Fibroblast of lung (primary cell): ENCODE measurements around the gene SLC23A3. TPM values are rescaled to one million over a fixed set of nuclear protein-coding genes. Genes with fewer than 3 reads are reported as not detected.

Source experiments
- DNase-seq, 2 donors: peaks; one replicate each; pipeline versions ENCODE4 v3.0.0 to v3.0.0-alpha.2; 2010; ENCODE audit warnings: low read depth in 2 of 2
- H2AFZ ChIP-seq: 2 replicates; pipeline ENCODE4 v1.5.1; 2012; ENCODE audit warnings: low read length, control low read depth, inconsistent platforms
- H3K27ac ChIP-seq: 2 replicates; pipeline ENCODE4 v1.5.1; 2011; ENCODE audit warnings: low read length, control low read depth; ENCODE audit not compliant: insufficient read depth
- H3K27me3 ChIP-seq: 2 replicates; pipeline ENCODE4 v1.5.1; 2011; ENCODE audit warnings: mild to moderate bottlenecking, low read length; ENCODE audit not compliant: control insufficient read depth, insufficient read depth
- H3K36me3 ChIP-seq: 2 replicates; pipeline ENCODE4 v1.5.1; 2011; ENCODE audit warnings: low read length; ENCODE audit not compliant: control insufficient read depth, insufficient read depth
- H3K4me1 ChIP-seq: 2 replicates; pipeline ENCODE4 v1.5.1; 2011; ENCODE audit warnings: low read length; ENCODE audit not compliant: control insufficient read depth, insufficient read depth; ENCODE audit errors: extremely low read depth
- H3K4me2 ChIP-seq: 2 replicates; pipeline ENCODE4 v1.5.1; 2011; ENCODE audit warnings: low read length, control low read depth; ENCODE audit not compliant: insufficient read depth; ENCODE audit errors: extremely low read depth
- H3K4me3 ChIP-seq, 4 experiments: fragments of 200-600 bp in 1 of 4; sonication (generic) in 1 of 4; replicated peaks in 1 of 4; 2 replicates each; pipeline ENCODE4 v1.5.1; 2011 to 2016; ENCODE audit warnings: low read length in 4 of 4, low read depth in 3 of 4, mild to moderate bottlenecking in 3 of 4, control low read depth in 2 of 4, inconsistent platforms in 1 of 4, mixed read lengths in 1 of 4; ENCODE audit not compliant: insufficient read depth in 1 of 4; ENCODE audit errors: control extremely low read depth in 1 of 4
- H3K79me2 ChIP-seq: 2 replicates; pipeline ENCODE4 v1.5.1; 2012; ENCODE audit warnings: mild to moderate bottlenecking, low read length, inconsistent platforms; ENCODE audit not compliant: control insufficient read depth, insufficient read depth
- H3K9ac ChIP-seq: 2 replicates; pipeline ENCODE4 v1.5.1; 2011; ENCODE audit warnings: mild to moderate bottlenecking, low read length, control low read depth; ENCODE audit not compliant: insufficient read depth
- H3K9me3 ChIP-seq: 2 replicates; pipeline ENCODE4 v1.5.1; 2012; ENCODE audit warnings: low read depth, low read length; ENCODE audit not compliant: control insufficient read depth, insufficient read depth
- H4K20me1 ChIP-seq: 2 replicates; pipeline ENCODE4 v1.5.1; 2011; ENCODE audit warnings: low read length; ENCODE audit not compliant: control insufficient read depth, insufficient read depth; ENCODE audit errors: extremely low read depth
- EZH2 ChIP-seq: IDR thresholded peaks from 2 replicates; pipeline ENCODE4 v1.5.1; 2012; ENCODE audit warnings: low read length, control low read depth, mild to moderate bottlenecking; ENCODE audit errors: missing control alignments
- polyA plus RNA-seq, 2 donors: library from polyadenylated mRNA; depleted of rRNA in 1 of 2; stranded (reverse) in 1 of 2; unstranded in 1 of 2; fragments of >200 nt; gene quantifications; 2 replicates each; pipeline ENCODE4 v1.2.1, GENCODE V29; 2011 to 2012; ENCODE audit warnings: missing spikeins in 1 of 2
- total RNA-seq: library from RNA; depleted of rRNA; stranded (reverse); fragments of >200 nt; gene quantifications from 2 replicates; pipeline ENCODE4 v1.2.1, GENCODE V29; 2014
- TF ChIP-seq, protein P1 (sequence below), 2 donors: IDR thresholded peaks in 1 of 2; conservative IDR thresholded peaks in 1 of 2; 1 replicate in 1 of 2; 2 replicates in 1 of 2; pipeline ENCODE4 v1.5.1; 2011 to 2012; ENCODE audit warnings: low read length in 2 of 2, control low read depth in 1 of 2, inconsistent platforms in 1 of 2, low read depth in 1 of 2, mild to moderate bottlenecking in 1 of 2

SLC23A3 gene
- total and polyA plus RNA-seq, 2 donors (not counting 1 experiment from before 2014, with no cell fraction given): 0.52 to 2.5 TPM

DNA sequence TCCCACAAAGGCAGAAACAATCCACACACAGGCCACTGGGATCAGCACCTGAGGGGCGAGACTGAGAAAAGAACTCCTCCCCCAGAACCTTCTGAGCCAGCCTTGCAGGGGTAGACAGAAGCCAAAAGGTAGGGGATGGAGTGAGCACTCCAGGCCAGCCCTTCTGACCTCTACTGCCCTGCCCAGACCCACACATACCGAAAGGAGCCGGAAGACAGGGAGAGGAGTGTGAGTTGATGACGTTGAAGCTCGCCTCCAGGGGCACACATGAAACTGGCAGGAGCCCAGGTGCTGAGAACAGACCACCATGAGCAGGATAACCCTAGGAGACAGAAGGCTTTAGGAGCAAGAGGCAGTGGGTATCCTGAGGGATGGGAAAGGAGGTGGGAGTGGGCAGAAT lies 1.8 kb downstream of the SLC23A3 start:
- TF ChIP-seq EZH2: no peak
- TF ChIP-seq, protein P1, sequence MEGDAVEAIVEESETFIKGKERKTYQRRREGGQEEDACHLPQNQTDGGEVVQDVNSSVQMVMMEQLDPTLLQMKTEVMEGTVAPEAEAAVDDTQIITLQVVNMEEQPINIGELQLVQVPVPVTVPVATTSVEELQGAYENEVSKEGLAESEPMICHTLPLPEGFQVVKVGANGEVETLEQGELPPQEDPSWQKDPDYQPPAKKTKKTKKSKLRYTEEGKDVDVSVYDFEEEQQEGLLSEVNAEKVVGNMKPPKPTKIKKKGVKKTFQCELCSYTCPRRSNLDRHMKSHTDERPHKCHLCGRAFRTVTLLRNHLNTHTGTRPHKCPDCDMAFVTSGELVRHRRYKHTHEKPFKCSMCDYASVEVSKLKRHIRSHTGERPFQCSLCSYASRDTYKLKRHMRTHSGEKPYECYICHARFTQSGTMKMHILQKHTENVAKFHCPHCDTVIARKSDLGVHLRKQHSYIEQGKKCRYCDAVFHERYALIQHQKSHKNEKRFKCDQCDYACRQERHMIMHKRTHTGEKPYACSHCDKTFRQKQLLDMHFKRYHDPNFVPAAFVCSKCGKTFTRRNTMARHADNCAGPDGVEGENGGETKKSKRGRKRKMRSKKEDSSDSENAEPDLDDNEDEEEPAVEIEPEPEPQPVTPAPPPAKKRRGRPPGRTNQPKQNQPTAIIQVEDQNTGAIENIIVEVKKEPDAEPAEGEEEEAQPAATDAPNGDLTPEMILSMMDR (conservative IDR thresholded peaks at IDR 0.05 in 1 of 2, IDR thresholded peaks at IDR 0.05 in 1 of 2; ENCODE audit: low read depth in 1 of 2, low read length in 2 of 2): no peak
- Histone ChIP-seq H3K4me2 (no peak overlapping the region), H3K9ac (no peak overlapping the region), H3K9me3 (no peaks in the 10 kb centered on the region), H4K20me1 (no peaks in the 10 kb centered on the region), H3K27ac (no peak overlapping the region), H2AFZ (no peak overlapping the region), H3K36me3 (peaks cover 6% of the 10 kb centered on the region), H3K4me1 (peaks cover 3% of the 10 kb centered on the region), H3K79me2 (no peaks in the 10 kb centered on the region), H3K27me3 (no peaks in the 10 kb centered on the region), H3K4me3 (no peak overlapping the region)
- no peak for DNase-seq

DNA sequence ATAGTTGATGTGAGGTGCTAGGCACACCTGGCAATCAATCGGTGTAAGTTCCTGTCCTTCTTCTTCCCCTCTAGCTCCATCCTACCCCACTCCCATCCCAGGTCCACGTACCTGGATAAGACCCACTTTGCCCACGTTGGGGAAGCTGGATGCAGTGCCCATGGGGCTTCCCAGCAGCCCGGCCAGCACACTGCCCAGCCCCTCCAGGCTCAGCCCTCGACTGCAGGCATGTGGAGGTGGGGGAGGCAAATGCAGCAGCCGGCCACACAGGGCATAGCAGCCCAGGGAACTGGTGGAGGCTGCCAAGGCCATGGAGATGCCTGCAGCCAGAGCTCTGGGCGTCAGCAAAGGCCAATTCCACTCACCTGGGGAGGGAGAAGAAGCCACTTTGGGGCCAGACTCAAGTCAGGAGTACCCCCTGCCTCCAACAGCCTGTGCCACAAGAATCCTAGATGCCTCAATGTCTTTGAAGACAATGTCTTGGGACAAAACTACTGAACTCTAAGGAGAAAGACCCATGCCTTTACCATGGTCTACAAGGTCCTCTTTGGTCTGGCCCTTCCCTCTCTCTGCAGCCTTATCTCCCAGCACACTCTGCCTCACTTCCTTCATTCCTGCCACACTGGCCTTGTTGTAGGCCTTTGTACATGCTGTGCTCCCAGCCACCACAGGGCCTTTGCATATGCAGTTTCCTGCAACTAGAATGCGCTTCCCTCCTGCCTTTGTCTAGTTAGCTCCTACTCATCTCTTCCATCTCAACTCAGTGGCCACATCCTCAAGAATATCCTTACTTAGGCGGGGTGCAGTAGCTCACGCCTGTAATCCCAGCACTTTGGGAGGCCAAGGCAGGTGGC lies 4.5 kb downstream of the SLC23A3 start:
- no peak for DNase-seq
- H3K9me3 ChIP-seq: no peaks in the 10 kb centered on the region
- H3K79me2 ChIP-seq: no peaks in the 10 kb centered on the region
- no peak overlapping the region for H3K4me3 ChIP-seq
- H3K36me3 ChIP-seq: no peaks in the 10 kb centered on the region
- no peak for TF ChIP-seq EZH2
- TF ChIP-seq, protein P1 (conservative IDR thresholded peaks at IDR 0.05 in 1 of 2, IDR thresholded peaks at IDR 0.05 in 1 of 2; ENCODE audit: low read depth in 1 of 2, low read length in 2 of 2): no peak
- H3K4me1 ChIP-seq: peaks cover 4% of the 10 kb centered on the region
- H3K27ac ChIP-seq: no peak overlapping the region
- no peak overlapping the region for H3K4me2 ChIP-seq
- H3K27me3 ChIP-seq: no peaks in the 10 kb centered on the region
- H2AFZ ChIP-seq: no peak overlapping the region
- H3K9ac ChIP-seq: no peak overlapping the region
- H4K20me1 ChIP-seq: no peaks in the 10 kb centered on the region

DNA sequence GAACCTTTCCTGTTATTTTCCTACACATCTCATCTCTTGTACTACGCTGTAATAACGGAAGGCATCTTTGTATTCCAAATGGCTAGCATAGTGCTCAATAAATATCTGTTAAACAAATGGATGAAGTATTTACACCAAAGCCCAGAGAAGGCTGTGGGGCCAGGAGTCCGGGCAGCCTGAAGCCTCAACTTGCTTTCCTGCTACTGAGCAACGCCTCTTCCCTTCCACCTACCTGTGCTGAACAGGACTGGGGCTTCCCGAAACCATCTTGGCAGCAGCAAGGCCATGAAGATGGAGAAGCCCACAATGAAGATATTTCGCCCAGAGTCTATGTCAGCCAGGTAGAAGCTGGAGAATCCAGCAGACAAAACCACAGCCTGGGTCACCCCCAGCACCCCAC lies 6.7 kb downstream of the SLC23A3 start:
- H3K36me3 ChIP-seq: no peaks in the 10 kb centered on the region
- H2AFZ ChIP-seq: no peak overlapping the region
- H3K9me3 ChIP-seq: no peaks in the 10 kb centered on the region
- no peak overlapping the region for H3K4me3 ChIP-seq
- H3K4me2 ChIP-seq: no peak overlapping the region
- H3K79me2 ChIP-seq: no peaks in the 10 kb centered on the region
- H3K27ac ChIP-seq: no peak overlapping the region
- H3K27me3 ChIP-seq: no peaks in the 10 kb centered on the region
- no peak overlapping the region for H3K9ac ChIP-seq
- H4K20me1 ChIP-seq: no peaks in the 10 kb centered on the region
- no peak for DNase-seq
- H3K4me1 ChIP-seq: peaks cover 4% of the 10 kb centered on the region
- TF ChIP-seq, protein P1 (conservative IDR thresholded peaks at IDR 0.05 in 1 of 2, IDR thresholded peaks at IDR 0.05 in 1 of 2; ENCODE audit: low read depth in 1 of 2, low read length in 2 of 2): no peak
